GM19193 (cell line): ENCODE data around the gene PARK7.

Source experiments
- POLR2A ChIP-seq: IDR thresholded peaks from 4 replicates; pipeline ENCODE4 v1.6.1; 2011; ENCODE audit not compliant: insufficient read depth, insufficient read length; ENCODE audit errors: extremely low read depth

Gene PARK7

GRCh38 chr1:7961216-7962013 is at the start of gene PARK7:
Gene PARK7 (plus strand): TSS chr1:7961711. CDS start chr1:7962786, 1,075 bp downstream.
- TF ChIP-seq POLR2A: peak; percentile 100

GRCh38 chr1:7912145-7912544 is 49.4 kb upstream of the PARK7 start:
- TF ChIP-seq POLR2A: no peak

GRCh38 chr1:7912743-7913557 is 48.6 kb upstream of the PARK7 start:
- peak; percentile 31 for TF ChIP-seq POLR2A

- no peak for TF ChIP-seq POLR2A
Observed at GRCh38 chr1:7915826-7916500, 45.5 kb upstream of the PARK7 start.

- no peak for TF ChIP-seq POLR2A
Observed at GRCh38 chr1:7916501-7916830, 45.0 kb upstream of the PARK7 start.

GRCh38 chr1:7919880-7920279 is 41.6 kb upstream of the PARK7 start:
- TF ChIP-seq POLR2A: no peak

GRCh38 chr1:7921796-7922195 is 39.7 kb upstream of the PARK7 start:
- no peak for TF ChIP-seq POLR2A

GRCh38 chr1:7922301-7922700 is 39.2 kb upstream of the PARK7 start:
- no peak for TF ChIP-seq POLR2A

GRCh38 chr1:7928247-7928646 is 33.3 kb upstream of the PARK7 start:
- no peak for TF ChIP-seq POLR2A

GRCh38 chr1:7929637-7930036 is 31.9 kb upstream of the PARK7 start:
- no peak for TF ChIP-seq POLR2A

- TF ChIP-seq POLR2A: no peak
Observed at GRCh38 chr1:7930645-7931445, 30.7 kb upstream of the PARK7 start.

- TF ChIP-seq POLR2A: no peak
Observed at GRCh38 chr1:7931446-7931812, 30.1 kb upstream of the PARK7 start.

- TF ChIP-seq POLR2A: no peak
Observed at GRCh38 chr1:7932524-7933138, 28.9 kb upstream of the PARK7 start.

GRCh38 chr1:7938070-7938469 is 23.4 kb upstream of the PARK7 start:
- TF ChIP-seq POLR2A: no peak
